Choroid plexus epithelial cell (primary cell): ENCODE results near the gene BAG1.

Source experiments
- DNase-seq: peaks from one replicate; pipeline ENCODE4 v3.0.0-alpha.2; 2010; ENCODE audit warnings: low read depth
- H3K4me3 ChIP-seq: 2 replicates; pipeline ENCODE4 v1.5.1; 2011; ENCODE audit warnings: low read depth, mild to moderate bottlenecking, control low read depth, low read length, moderate library complexity
- TF ChIP-seq, protein P1 (sequence below): conservative IDR thresholded peaks from 2 replicates; pipeline ENCODE4 v1.5.1; 2011; ENCODE audit warnings: low read depth, mild to moderate bottlenecking, control low read depth, inconsistent platforms, low read length, moderate library complexity

Gene BAG1

DNA sequence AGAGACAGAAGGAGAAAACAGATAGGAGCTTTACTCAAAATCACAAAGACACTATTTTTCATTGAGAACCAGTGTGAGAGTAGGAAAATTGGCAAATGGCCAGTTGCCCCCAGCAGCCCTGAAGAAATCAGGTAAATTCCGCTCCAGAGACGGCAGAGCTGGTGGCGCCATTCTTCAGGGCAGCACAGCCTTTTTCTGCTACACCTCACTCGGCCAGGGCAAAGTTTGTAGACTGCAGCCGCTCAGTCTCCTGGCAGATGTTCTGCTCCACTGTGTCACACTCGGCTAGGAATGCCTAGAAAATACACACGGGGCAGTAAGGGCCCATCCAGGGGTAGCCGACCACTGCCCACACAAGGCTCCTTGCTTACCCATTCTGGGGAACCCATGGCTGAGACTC is 9.5 kb downstream of the BAG1 start:
- no peak overlapping the region for H3K4me3 ChIP-seq
- DNase-seq, result no peak
- TF ChIP-seq, protein P1, sequence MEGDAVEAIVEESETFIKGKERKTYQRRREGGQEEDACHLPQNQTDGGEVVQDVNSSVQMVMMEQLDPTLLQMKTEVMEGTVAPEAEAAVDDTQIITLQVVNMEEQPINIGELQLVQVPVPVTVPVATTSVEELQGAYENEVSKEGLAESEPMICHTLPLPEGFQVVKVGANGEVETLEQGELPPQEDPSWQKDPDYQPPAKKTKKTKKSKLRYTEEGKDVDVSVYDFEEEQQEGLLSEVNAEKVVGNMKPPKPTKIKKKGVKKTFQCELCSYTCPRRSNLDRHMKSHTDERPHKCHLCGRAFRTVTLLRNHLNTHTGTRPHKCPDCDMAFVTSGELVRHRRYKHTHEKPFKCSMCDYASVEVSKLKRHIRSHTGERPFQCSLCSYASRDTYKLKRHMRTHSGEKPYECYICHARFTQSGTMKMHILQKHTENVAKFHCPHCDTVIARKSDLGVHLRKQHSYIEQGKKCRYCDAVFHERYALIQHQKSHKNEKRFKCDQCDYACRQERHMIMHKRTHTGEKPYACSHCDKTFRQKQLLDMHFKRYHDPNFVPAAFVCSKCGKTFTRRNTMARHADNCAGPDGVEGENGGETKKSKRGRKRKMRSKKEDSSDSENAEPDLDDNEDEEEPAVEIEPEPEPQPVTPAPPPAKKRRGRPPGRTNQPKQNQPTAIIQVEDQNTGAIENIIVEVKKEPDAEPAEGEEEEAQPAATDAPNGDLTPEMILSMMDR, result no peak

DNA sequence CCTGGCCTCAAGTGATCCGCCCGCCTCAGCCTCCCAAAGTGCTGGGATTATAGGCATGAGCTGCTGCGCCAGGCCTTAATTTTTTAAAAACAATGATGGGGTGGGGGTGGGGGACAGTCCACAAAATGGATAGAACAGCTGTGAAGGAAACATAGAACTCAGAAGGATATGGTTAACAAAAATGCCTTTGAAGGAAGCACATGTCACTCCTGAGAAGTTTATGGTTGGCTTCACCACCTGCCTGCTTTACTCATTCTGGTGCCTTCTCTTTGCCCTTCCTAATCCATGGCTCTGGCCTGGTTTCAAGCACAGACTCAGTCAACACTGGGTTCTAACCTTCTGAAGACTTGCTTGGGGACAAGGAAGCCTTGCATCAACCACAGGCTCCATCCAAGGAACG is 10.3 kb downstream of the BAG1 start:
- TF ChIP-seq, protein P1, result no peak
- H3K4me3 ChIP-seq, result no peak overlapping the region
- no peak for DNase-seq

DNA sequence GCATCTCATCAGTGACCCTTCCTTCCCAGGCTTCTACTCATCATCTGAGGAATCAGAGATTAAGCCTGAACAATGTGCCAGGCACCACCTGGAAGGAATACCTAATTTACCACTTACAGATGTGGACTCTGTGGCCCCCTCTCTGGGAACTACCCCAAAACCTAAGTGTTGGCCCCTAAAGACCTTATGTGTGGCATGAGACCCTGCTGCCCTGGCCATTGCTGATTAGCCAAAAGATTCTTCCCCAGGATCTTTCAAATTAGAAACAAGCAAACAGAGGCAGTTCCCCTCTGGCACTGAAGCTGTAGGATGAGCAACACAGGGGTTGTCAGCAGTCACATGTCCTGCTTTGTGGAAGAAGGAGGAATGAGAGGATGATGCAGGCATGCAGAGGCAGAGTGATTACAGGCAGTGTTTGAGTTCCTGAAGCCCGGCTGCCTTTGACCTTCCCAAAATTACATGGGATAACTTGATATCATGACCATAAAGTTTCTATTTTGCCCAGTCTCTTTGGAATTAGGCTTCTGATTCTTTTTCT is 14.0 kb downstream of the BAG1 start:
- DNase-seq, result peak; percentile 75
- no peak overlapping the region for H3K4me3 ChIP-seq
- TF ChIP-seq, protein P1, result no peak

DNA sequence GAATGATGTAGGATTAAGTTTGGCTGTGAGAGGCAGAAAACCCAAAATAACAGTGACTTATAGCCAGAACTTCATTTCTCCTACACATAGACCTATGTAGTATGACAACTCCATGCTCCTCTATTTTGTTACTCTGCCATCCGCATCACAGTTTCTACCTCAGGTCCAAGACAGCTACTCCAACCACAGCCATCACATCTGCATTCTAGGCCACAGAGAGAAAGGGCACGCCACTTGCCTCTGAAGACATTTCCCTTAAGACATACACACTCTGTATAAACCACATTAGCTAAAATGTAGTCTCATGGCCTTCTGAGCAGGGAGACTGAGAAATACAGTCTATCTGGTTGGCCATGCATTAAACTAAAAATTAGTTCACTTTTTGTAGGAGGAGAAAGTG is 14.5 kb downstream of the BAG1 start:
- TF ChIP-seq, protein P1, result no peak
- no peak for DNase-seq
- H3K4me3 ChIP-seq, result no peak overlapping the region

DNA sequence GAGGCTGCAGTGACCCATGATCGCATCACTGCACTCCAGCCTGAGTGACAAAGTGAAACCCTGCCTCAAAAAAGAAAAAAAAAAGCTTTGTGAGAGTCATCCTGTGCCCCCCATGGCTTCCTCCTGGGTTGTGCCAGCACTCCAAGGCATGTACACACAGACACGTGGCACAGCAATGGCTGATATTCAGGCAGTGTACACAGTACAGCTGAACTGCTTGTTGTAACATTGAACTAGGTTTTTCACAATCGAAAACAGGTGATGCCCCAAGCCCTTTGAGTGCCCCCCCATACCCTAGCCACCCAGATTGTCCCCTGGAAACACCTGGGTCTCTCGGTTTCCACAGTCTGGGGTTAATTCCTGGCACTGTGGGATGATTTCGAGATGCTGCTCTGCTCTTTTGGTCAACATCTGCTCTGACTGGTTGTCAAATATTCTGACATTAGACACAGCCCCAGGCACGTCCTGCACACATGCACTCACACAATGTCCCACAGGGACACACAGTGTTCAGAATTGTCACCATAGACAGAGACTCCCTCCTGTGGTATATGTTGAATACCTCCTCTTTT is 15.3 kb downstream of the BAG1 start:
- H3K4me3 ChIP-seq, result no peak overlapping the region
- DNase-seq, result no peak
- TF ChIP-seq, protein P1, result no peak

DNA sequence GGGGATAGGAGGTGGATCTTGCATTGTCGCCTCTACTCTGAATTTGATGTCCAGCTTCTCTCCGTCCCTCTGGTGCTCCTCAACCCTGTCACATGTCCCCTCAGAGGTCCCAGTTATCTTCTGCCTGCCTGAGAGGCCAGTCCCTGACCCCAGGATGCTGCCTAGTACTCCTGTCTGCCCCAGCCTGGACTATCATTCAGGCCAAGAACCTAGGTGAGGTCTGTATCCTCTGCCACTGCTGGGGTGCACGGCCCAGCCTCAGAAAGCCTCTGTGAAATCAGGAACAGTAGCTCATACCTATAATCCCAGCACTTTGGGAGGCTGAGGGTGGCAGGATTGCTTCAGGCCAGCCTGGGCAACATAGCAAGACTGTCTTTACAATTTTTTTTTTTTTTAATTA is 15.9 kb downstream of the BAG1 start:
- TF ChIP-seq, protein P1, result no peak
- no peak overlapping the region for H3K4me3 ChIP-seq
- no peak for DNase-seq

DNA sequence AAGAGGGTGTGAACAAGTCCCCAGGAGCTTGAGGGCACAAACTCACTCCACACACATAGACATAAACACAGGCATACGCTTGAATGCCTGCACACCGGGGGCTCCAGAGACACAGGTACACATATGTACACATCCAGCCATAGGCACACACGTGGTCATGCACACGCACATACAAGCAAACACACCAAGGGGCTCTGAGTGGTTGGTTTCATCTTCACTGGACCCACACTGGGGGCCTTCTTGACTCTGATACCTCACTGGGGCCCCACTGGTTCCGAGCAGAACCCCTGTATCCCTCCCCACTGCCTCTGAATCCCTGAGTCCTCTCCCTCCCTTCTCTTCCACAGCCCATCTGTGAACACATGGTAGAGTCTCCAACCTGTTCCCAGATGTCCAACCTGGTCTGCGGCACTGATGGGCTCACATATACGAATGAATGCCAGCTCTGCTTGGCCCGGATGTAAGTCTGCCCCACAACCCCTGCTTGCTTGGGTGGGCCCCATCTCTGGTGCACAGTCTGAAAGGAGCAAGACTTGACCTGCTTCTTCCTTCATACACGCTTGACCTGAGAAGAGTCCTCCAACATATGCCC is 18.1 kb downstream of the BAG1 start:
- TF ChIP-seq, protein P1, result no peak
- H3K4me3 ChIP-seq, result no peak overlapping the region
- DNase-seq, result no peak
